ENCODE data around the gene NOP9.

Gene NOP9

GRCh38 chr14:24258548-24259265 is 40.9 kb upstream of the NOP9 start:
- H3K4me3 ChIP-seq (ENCODE audit: low read depth in 1 of 2, low read length in 2 of 2) = no peak overlapping the region
- no peaks in the 10 kb centered on the region for H3K4me1 ChIP-seq (ENCODE audit: control insufficient read depth in 1 of 2, insufficient read depth in 2 of 2, low read length in 2 of 2)
- no peaks in the 10 kb centered on the region for H3K9me3 ChIP-seq (ENCODE audit: control insufficient read depth in 1 of 2, low read length in 2 of 2)
- no peaks in the 10 kb centered on the region for H3K27me3 ChIP-seq (ENCODE audit: low read depth, low read length)
- H3K27ac ChIP-seq (ENCODE audit: low read length) = no peak overlapping the region
- peaks cover 0 to 7% of the 10 kb centered on the region in 2 donors for H3K36me3 ChIP-seq (ENCODE audit: control insufficient read depth in 1 of 2, insufficient read depth in 2 of 2, low read length in 2 of 2)

DNA sequence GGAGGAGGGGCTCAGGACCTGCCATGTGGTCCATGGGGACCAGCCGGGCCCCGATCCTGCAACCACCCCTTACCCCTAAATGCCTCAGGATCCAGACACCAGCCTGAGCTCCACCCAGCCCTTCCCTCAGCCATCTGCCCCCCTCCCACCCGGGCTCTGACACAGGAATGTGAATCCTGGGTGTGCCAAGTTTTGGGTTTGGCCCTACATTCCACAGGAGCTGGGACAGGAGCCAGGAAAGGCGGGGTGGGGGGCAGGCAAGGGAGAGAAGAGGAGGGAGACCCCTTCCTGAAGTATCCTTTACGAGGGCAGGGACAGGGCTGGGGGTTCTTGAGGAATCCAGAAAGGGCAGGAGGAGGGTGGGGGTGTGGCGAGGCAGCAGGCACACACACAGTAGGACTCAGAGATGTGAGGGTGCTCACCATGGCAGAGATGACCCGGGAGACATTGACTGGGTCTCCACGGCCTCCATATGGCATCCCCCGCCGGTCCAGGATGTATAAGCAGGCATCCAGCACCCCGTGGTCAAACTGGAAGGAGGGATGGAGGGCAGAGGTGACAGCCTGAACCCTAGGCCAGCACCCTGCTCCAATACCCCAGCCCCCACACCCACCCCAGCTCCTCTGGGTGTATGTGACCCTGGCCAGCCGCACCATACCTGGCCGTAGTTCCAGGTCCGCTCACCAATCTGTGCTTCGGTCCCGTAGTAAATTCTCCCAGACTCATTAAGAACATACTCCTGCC is 40.2 kb upstream of the NOP9 start:
- Histone ChIP-seq H3K9me3 (ENCODE audit: control insufficient read depth in 1 of 2, low read length in 2 of 2) (no peaks in the 10 kb centered on the region), H3K36me3 (ENCODE audit: control insufficient read depth in 1 of 2, insufficient read depth in 2 of 2, low read length in 2 of 2) (peaks cover 0 to 7% of the 10 kb centered on the region in 2 donors), H3K4me1 (ENCODE audit: control insufficient read depth in 1 of 2, insufficient read depth in 2 of 2, low read length in 2 of 2) (no peaks in the 10 kb centered on the region), H3K27ac (ENCODE audit: low read length) (no peak overlapping the region), H3K4me3 (ENCODE audit: low read depth in 1 of 2, low read length in 2 of 2) (no peak overlapping the region), H3K27me3 (ENCODE audit: low read depth, low read length) (no peaks in the 10 kb centered on the region)

DNA sequence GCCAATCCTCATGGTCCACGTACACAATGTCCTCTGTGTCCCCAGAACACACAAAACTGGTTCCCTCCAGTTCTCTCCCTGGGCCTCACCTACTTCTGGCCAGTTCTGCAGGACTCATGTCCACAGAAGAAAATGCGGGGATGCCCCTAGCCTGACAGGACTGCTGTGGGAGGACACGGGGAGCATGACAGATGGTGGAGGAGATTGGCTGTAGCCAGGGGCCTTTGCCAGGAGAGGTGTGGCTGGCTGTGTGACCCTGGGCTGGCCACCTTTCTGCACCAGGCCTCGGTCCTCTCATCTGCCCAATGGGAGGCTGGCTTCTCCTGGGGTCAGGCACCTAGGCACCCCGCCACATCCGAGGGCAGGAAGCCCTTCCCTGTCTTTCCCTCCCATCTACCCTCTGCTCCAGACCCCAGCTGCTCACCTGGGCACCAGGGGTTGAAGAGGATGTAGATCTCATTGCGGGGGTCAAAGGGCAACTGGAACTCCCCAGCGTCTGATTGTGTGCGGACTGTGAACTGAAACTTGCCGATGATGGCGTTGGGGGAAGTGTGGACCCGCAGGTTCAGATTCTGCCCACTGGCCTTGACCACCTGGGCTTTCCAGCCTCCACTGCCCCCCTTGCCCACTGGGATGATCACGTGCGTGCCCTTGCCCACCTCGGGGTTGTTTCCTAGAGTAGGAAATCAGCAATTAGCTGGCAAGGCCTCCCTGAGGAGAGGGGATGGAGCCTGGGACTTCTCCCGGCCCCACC is 39.4 kb upstream of the NOP9 start:
- peaks cover 0 to 9% of the 10 kb centered on the region in 2 donors for H3K36me3 ChIP-seq (ENCODE audit: control insufficient read depth in 1 of 2, insufficient read depth in 2 of 2, low read length in 2 of 2)
- H3K4me1 ChIP-seq (ENCODE audit: control insufficient read depth in 1 of 2, insufficient read depth in 2 of 2, low read length in 2 of 2) = no peaks in the 10 kb centered on the region
- no peaks in the 10 kb centered on the region for H3K9me3 ChIP-seq (ENCODE audit: control insufficient read depth in 1 of 2, low read length in 2 of 2)
- H3K4me3 ChIP-seq (ENCODE audit: low read depth in 1 of 2, low read length in 2 of 2) = no peak overlapping the region
- no peaks in the 10 kb centered on the region for H3K27me3 ChIP-seq (ENCODE audit: low read depth, low read length)
- H3K27ac ChIP-seq (ENCODE audit: low read length) = no peak overlapping the region

DNA sequence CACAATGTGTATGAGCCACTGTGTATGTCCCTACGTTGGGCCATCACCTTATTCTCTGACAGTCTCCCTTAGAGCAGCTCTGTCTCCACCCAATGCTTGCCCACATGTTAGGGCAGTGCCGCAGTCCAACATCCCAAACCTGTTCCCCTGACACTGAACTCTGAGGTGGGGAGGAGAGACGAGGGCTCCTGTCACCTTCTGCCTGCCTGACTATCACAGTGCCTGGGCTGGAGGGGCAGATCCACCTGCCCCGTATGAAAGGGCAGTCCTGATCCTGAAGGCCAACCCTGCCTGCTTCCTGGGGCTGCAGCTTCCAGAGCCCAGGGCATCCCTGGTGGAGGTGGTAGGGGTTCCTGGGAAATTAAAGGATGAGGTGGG is 38.9 kb upstream of the NOP9 start:
- Histone ChIP-seq H3K4me3 (ENCODE audit: low read depth in 1 of 2, low read length in 2 of 2) (no peak overlapping the region), H3K9me3 (ENCODE audit: control insufficient read depth in 1 of 2, low read length in 2 of 2) (no peaks in the 10 kb centered on the region), H3K4me1 (ENCODE audit: control insufficient read depth in 1 of 2, insufficient read depth in 2 of 2, low read length in 2 of 2) (no peaks in the 10 kb centered on the region), H3K27me3 (ENCODE audit: low read depth, low read length) (no peaks in the 10 kb centered on the region), H3K27ac (ENCODE audit: low read length) (no peak overlapping the region), H3K36me3 (ENCODE audit: control insufficient read depth in 1 of 2, insufficient read depth in 2 of 2, low read length in 2 of 2) (peaks cover 0 to 11% of the 10 kb centered on the region in 2 donors)

GRCh38 chr14:24261256-24261968 is 38.2 kb upstream of the NOP9 start:
- Histone ChIP-seq H3K27ac (ENCODE audit: low read length) (no peak overlapping the region), H3K27me3 (ENCODE audit: low read depth, low read length) (no peaks in the 10 kb centered on the region), H3K4me3 (ENCODE audit: low read depth in 1 of 2, low read length in 2 of 2) (no peak overlapping the region), H3K9me3 (ENCODE audit: control insufficient read depth in 1 of 2, low read length in 2 of 2) (no peaks in the 10 kb centered on the region), H3K36me3 (ENCODE audit: control insufficient read depth in 1 of 2, insufficient read depth in 2 of 2, low read length in 2 of 2) (peaks cover 5 to 16% of the 10 kb centered on the region in 2 donors), H3K4me1 (ENCODE audit: control insufficient read depth in 1 of 2, insufficient read depth in 2 of 2, low read length in 2 of 2) (no peaks in the 10 kb centered on the region)

- Histone ChIP-seq H3K4me3 (ENCODE audit: low read depth in 1 of 2, low read length in 2 of 2) (no peak overlapping the region), H3K4me1 (ENCODE audit: control insufficient read depth in 1 of 2, insufficient read depth in 2 of 2, low read length in 2 of 2) (no peaks in the 10 kb centered on the region), H3K36me3 (ENCODE audit: control insufficient read depth in 1 of 2, insufficient read depth in 2 of 2, low read length in 2 of 2) (peaks cover 10 to 21% of the 10 kb centered on the region in 2 donors), H3K27ac (ENCODE audit: low read length) (no peak overlapping the region), H3K27me3 (ENCODE audit: low read depth, low read length) (no peaks in the 10 kb centered on the region), H3K9me3 (ENCODE audit: control insufficient read depth in 1 of 2, low read length in 2 of 2) (no peaks in the 10 kb centered on the region)
Measured at GRCh38 chr14:24261969-24262327, 37.7 kb upstream of the NOP9 start.

DNA sequence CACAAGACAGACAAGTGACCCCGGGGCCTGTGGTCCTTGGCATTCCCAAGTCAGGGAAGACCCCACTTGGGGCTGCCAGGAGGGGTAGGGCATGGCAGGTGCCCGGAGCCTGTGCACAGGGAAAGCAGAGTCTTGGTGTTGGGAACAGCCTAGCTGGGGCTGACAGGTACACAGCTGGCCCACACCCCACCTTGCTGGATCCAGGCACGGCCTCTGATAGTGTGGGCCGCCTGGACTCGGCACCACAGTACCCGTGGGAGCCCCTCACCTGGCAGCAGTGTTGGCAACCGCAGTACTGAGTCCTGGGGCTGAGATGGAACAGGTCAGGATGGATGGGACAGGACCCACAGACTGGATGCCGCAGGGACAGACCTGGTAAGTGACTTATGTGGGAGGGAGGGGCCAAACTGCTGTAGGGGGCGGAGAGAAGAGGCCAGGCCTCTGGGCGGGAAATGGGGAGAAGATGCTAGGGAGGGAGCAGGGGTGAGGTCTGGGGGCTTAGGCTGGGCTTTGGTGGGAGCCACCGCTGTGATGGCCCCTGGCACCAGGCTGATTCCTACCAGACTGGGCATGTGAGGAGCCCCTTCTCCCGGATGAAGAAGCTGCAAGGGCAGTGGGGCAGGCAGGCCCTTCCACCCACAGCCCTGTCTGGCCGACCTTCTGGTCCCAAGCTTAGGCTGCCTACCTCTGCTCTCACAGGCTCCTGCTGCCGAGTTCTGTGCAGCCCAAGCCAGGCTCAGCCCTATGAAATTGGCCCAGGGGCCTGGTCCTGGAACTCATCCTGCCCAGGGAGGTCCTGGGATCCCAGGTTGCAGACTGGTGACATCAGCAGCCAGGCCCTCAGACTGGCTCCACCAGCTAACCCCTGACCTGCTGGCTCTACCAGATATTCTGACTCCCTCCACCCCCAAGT is 36.6 kb upstream of the NOP9 start, which contains the start of gene TGM1:
Gene TGM1 (minus strand): TSS at position 357 of the 913 bp plus-strand sequence. CDS start 825 bp downstream, outside the sequence.
- H3K27ac ChIP-seq (ENCODE audit: low read length) = no peak within 1 kb of the TSS
- peaks cover 18 to 29% of the 10 kb centered on the region in 2 donors for H3K36me3 ChIP-seq (ENCODE audit: control insufficient read depth in 1 of 2, insufficient read depth in 2 of 2, low read length in 2 of 2)
- H3K4me3 ChIP-seq (ENCODE audit: low read depth in 1 of 2, low read length in 2 of 2) = no peak within 1 kb of the TSS
- H3K27me3 ChIP-seq (ENCODE audit: low read depth, low read length) = no peaks in the 10 kb centered on the region
- H3K4me1 ChIP-seq (ENCODE audit: control insufficient read depth in 1 of 2, insufficient read depth in 2 of 2, low read length in 2 of 2) = no peaks in the 10 kb centered on the region
- no peaks in the 10 kb centered on the region for H3K9me3 ChIP-seq (ENCODE audit: control insufficient read depth in 1 of 2, low read length in 2 of 2)

- H3K27me3 ChIP-seq (ENCODE audit: low read depth, low read length) = no peaks in the 10 kb centered on the region
- H3K27ac ChIP-seq (ENCODE audit: low read length) = no peak overlapping the region
- H3K36me3 ChIP-seq (ENCODE audit: control insufficient read depth in 1 of 2, insufficient read depth in 2 of 2, low read length in 2 of 2) = peaks cover 20 to 29% of the 10 kb centered on the region in 2 donors
- no peaks in the 10 kb centered on the region for H3K9me3 ChIP-seq (ENCODE audit: control insufficient read depth in 1 of 2, low read length in 2 of 2)
- no peak overlapping the region for H3K4me3 ChIP-seq (ENCODE audit: low read depth in 1 of 2, low read length in 2 of 2)
- no peaks in the 10 kb centered on the region for H3K4me1 ChIP-seq (ENCODE audit: control insufficient read depth in 1 of 2, insufficient read depth in 2 of 2, low read length in 2 of 2)
Measured at GRCh38 chr14:24263848-24264247, 35.8 kb upstream of the NOP9 start.

- H3K9me3 ChIP-seq (ENCODE audit: control insufficient read depth in 1 of 2, low read length in 2 of 2) = no peaks in the 10 kb centered on the region
- no peak overlapping the region for H3K27ac ChIP-seq (ENCODE audit: low read length)
- H3K4me1 ChIP-seq (ENCODE audit: control insufficient read depth in 1 of 2, insufficient read depth in 2 of 2, low read length in 2 of 2) = no peaks in the 10 kb centered on the region
- H3K27me3 ChIP-seq (ENCODE audit: low read depth, low read length) = no peaks in the 10 kb centered on the region
- H3K36me3 ChIP-seq (ENCODE audit: control insufficient read depth in 1 of 2, insufficient read depth in 2 of 2, low read length in 2 of 2) = peaks cover 25 to 33% of the 10 kb centered on the region in 2 donors
- no peak overlapping the region for H3K4me3 ChIP-seq (ENCODE audit: low read depth in 1 of 2, low read length in 2 of 2)
Measured at GRCh38 chr14:24264298-24264697, 35.4 kb upstream of the NOP9 start.

Data from muscle layer of duodenum (tissue), 2 donors.